K562 (cell line): ENCODE data around the gene UQCRC2. TPM values are rescaled to one million over a fixed set of nuclear protein-coding genes. Genes with fewer than 3 reads are reported as not detected.

Experiments
- ARID4B ChIP-seq: sonication (generic); formaldehyde crosslinking; IDR thresholded peaks from 2 replicates; pipeline ENCODE4 v1.8.0; 2022; ENCODE audit warnings: mild to moderate bottlenecking, missing genetic modification reagents
- BRD9 ChIP-seq: fragments of 450-650 bp; IDR thresholded peaks from 2 replicates; pipeline ENCODE4 v1.6.1; 2018; ENCODE audit warnings: low read depth; ENCODE audit not compliant: partially characterized antibody
- CHCHD3 ChIP-seq: fragments of 250-450 bp; sonication (Bioruptor Pico); IDR thresholded peaks from 2 replicates; pipeline ENCODE4 v2.1.2; 2022; ENCODE audit warnings: mild to moderate bottlenecking
- HNRNPK ChIP-seq: fragments of 200-400 bp; formaldehyde crosslinking; IDR thresholded peaks from one replicate; pipeline ENCODE4 v1.6.1; 2018; ENCODE audit warnings: mild to moderate bottlenecking, low read depth, low read length; ENCODE audit not compliant: poor library complexity, severe bottlenecking
- KHSRP ChIP-seq: fragments of 450-650 bp; IDR thresholded peaks from 2 replicates; pipeline ENCODE4 v1.6.1; 2017
- MAX ChIP-seq: sonication (generic); formaldehyde crosslinking; IDR thresholded peaks from 2 replicates; pipeline ENCODE4 v1.9.0; 2022; ENCODE audit warnings: mild to moderate bottlenecking, missing genetic modification reagents
- NR2C1 ChIP-seq, 2 experiments: fragments of 450-650 bp; IDR thresholded peaks; 2 replicates each; pipeline ENCODE4 v1.6.1; 2017; ENCODE audit warnings: mild to moderate bottlenecking in 2 of 2, antibody characterized with exemption in 1 of 2, inconsistent platforms in 1 of 2, missing compliant biosample characterization in 1 of 2, missing genetic modification characterization in 1 of 2
- NR4A1 ChIP-seq, 2 experiments: fragments of 250-450 bp in 1 of 2; fragments of 450-650 bp in 1 of 2; sonication (Bioruptor Pico) in 1 of 2; IDR thresholded peaks; 2 replicates each; pipeline versions ENCODE4 v1.4.0 to v1.6.1; 2016 to 2020; ENCODE audit warnings: mild to moderate bottlenecking in 2 of 2, missing compliant biosample characterization in 1 of 2, missing genetic modification characterization in 1 of 2, moderate library complexity in 1 of 2
- SAP30 ChIP-seq: fragments of 200-600 bp; sonication (generic); IDR thresholded peaks from 2 replicates; pipeline ENCODE4 v1.6.1; 2012; ENCODE audit warnings: borderline replicate concordance, low read depth, mild to moderate bottlenecking, moderate library complexity, low read length, control low read depth, inconsistent platforms; ENCODE audit not compliant: insufficient read depth, poor library complexity, severe bottlenecking
- TCFL5 ChIP-seq: fragments of 250-450 bp; sonication (Bioruptor Pico); conservative IDR thresholded peaks from 2 replicates; pipeline ENCODE4 v1.6.1; 2021; ENCODE audit warnings: mild to moderate bottlenecking, moderate library complexity, matching md5 sums
- ZBTB12 ChIP-seq: fragments of 250-450 bp; sonication (Bioruptor Pico); IDR thresholded peaks from 2 replicates; pipeline ENCODE4 v1.4.0; 2020
- ZNF3 ChIP-seq: fragments of 250-450 bp; sonication (Bioruptor Pico); IDR thresholded peaks from 2 replicates; pipeline ENCODE4 v1.5.0; 2021; ENCODE audit warnings: mild to moderate bottlenecking, moderate library complexity
- ZNF699 ChIP-seq: fragments of 250-450 bp; sonication (Bioruptor Pico); IDR thresholded peaks from 2 replicates; pipeline ENCODE4 v1.8.0; 2021; ENCODE audit warnings: mild to moderate bottlenecking, moderate library complexity; ENCODE audit not compliant: insufficient replicate concordance
- ZNF766 ChIP-seq: fragments of 200-800 bp; sonication (Bioruptor generic); conservative IDR thresholded peaks from 2 replicates; pipeline ENCODE4 v1.6.1; 2016; ENCODE audit warnings: missing genetic modification characterization, missing compliant biosample characterization
- polyA plus RNA-seq, 8 experiments: library from polyadenylated mRNA; depleted of rRNA in 4 of 8; stranded (reverse) in 5 of 8; unstranded in 3 of 8; fragments of >200 nt; fragmentation: Nextera tagmentation in 2 of 8; fragmentation: Illumina TruSeq in 1 of 8; extraction: Ambion mirVana in 2 of 8; extraction: Trizol in 1 of 8; gene quantifications; 2 replicates each; pipeline versions ENCODE4 v1.2.1 to v1.2.3, GENCODE V29; 2011 to 2014; ENCODE audit warnings: inconsistent platforms in 1 of 8, missing spikeins in 1 of 8
- total RNA-seq, 7 experiments: library from RNA; depleted of rRNA in 6 of 7; stranded (reverse); fragments of >200 nt in 6 of 7; fragmentation: Illumina TruSeq in 2 of 7; extraction: Trizol in 2 of 7; gene quantifications; 2 replicates each; pipeline versions ENCODE4 v1.2.1 to v1.2.3, GENCODE V29; 2011 to 2021; ENCODE audit warnings: low replicate concordance in 1 of 7
- TF ChIP-seq, protein P1 (sequence below): fragments of 450-650 bp; conservative IDR thresholded peaks from 2 replicates; pipeline ENCODE4 v1.6.1; 2016; ENCODE audit warnings: missing genetic modification characterization, low read depth, mild to moderate bottlenecking, missing compliant biosample characterization, moderate library complexity
- TF ChIP-seq, protein P2 (sequence below): fragments of 450-650 bp; IDR thresholded peaks from one replicate; pipeline ENCODE4 v1.6.1; 2018; ENCODE audit warnings: mild to moderate bottlenecking, moderate library complexity; ENCODE audit not compliant: partially characterized antibody
- TF ChIP-seq, protein P3 (sequence below): fragments of 250-450 bp; sonication (Bioruptor Pico); IDR thresholded peaks from 2 replicates; pipeline ENCODE4 v1.9.0; 2021; ENCODE audit warnings: mild to moderate bottlenecking

UQCRC2 gene
- total and polyA plus RNA-seq, 9 of the 15 experiments (the other 6 are each of a cell fraction or from before 2014, with no cell fraction given), result 177 to 516 (median 319) TPM

DNA sequence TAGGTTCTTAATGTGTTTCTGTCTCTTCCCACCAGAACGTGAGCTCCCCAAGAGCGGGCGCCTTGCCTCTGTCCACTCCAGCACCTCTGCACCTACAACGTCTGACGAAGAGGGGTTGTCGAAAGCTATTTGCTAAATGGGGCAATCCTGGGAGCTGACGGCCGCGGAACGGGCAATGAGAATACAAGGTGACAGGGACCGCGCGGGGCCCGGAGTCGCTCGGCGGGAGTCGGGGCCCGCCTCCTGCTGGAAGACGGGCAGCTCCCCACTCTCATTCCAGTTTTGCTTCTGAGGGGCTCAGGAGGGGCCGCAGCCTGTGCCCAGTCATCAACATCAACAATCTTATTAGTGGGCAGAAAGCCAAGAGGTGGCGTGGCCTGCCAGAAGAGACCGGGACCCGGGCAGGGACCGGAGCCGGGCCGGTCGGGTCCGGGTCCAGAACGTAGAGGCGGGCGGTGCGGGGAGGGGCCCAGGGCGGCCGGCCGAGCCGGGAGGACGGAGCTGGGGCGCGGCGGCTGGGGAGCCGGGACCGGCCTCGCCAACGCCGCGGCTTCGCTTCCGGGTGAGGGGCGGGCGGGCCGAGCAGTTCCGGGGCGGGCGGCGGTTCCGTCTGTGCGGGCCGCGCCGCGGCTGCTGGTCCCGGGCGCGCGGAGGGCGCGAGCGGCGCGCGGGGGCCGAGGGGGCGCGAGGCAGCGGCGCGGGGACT is 54.5 kb downstream of the UQCRC2 start, which contains the start of gene MOSMO (continued):
- no peak for TF ChIP-seq TCFL5
- TF ChIP-seq, protein P1, sequence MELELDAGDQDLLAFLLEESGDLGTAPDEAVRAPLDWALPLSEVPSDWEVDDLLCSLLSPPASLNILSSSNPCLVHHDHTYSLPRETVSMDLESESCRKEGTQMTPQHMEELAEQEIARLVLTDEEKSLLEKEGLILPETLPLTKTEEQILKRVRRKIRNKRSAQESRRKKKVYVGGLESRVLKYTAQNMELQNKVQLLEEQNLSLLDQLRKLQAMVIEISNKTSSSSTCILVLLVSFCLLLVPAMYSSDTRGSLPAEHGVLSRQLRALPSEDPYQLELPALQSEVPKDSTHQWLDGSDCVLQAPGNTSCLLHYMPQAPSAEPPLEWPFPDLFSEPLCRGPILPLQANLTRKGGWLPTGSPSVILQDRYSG, result 0 out of 2 replicates have a peak, but pooled peaks have one; percentile 32
- no peak for TF ChIP-seq ZBTB12 (CRISPR knock-in tag)
- no peak for TF ChIP-seq HNRNPK
- TF ChIP-seq, protein P2, sequence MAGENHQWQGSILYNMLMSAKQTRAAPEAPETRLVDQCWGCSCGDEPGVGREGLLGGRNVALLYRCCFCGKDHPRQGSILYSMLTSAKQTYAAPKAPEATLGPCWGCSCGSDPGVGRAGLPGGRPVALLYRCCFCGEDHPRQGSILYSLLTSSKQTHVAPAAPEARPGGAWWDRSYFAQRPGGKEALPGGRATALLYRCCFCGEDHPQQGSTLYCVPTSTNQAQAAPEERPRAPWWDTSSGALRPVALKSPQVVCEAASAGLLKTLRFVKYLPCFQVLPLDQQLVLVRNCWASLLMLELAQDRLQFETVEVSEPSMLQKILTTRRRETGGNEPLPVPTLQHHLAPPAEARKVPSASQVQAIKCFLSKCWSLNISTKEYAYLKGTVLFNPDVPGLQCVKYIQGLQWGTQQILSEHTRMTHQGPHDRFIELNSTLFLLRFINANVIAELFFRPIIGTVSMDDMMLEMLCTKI, result no peak
- TF ChIP-seq ZNF3 (CRISPR knock-in tag), result no peak
- TF ChIP-seq BRD9, result no peak
- no peak for TF ChIP-seq KHSRP
- no peak for TF ChIP-seq MAX (CRISPR knock-in tag)
- TF ChIP-seq NR4A1 (CRISPR knock-in tag; IDR thresholded peaks at IDR 0.05), result no peak
- 0 out of 2 replicates have a peak, but pooled peaks have one; percentile 41 for TF ChIP-seq NR4A1 (tag; IDR thresholded peaks at IDR 0.05)
- TF ChIP-seq CHCHD3 (CRISPR knock-in tag), result no peak
- TF ChIP-seq NR2C1 (IDR thresholded peaks at IDR 0.05), result peak; percentile 75
- TF ChIP-seq NR2C1 (tag; IDR thresholded peaks at IDR 0.05), result peak; percentile 49
- TF ChIP-seq ZNF766 (CRISPR knock-in tag), result no peak; the same call in 1 of the 2 replicates
- TF ChIP-seq SAP30, result no peak
- no peak for TF ChIP-seq ZNF699
- TF ChIP-seq, protein P3, sequence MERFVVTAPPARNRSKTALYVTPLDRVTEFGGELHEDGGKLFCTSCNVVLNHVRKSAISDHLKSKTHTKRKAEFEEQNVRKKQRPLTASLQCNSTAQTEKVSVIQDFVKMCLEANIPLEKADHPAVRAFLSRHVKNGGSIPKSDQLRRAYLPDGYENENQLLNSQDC (CRISPR knock-in tag), result no peak
- 0 out of 2 replicates have a peak, but pooled peaks have one; percentile 58 for TF ChIP-seq ARID4B (CRISPR knock-in tag)
